GM12878 (cell line): Measurements from ENCODE around the gene SBDS. TPM values are rescaled to one million over a fixed set of nuclear protein-coding genes. Genes with fewer than 3 reads are reported as not detected.

Experiments
- ATAC-seq: fragments of 200-7000 bp; cut with Tn5 transposase; 3 replicates; pipeline ENCODE4 v1.9.1; 2020; ENCODE audit warnings: mild to moderate bottlenecking, moderate library complexity
- BruUV-seq: library from RNA; stranded (reverse); fragments of 400-500 nt; replicated peaks from 2 replicates; lab custom pipeline; 2021; lab: Mats Ljungman, UMichigan
- CTCF ChIA-PET: fragments of 300-600 bp; sonication (Branson Sonifier 250); formaldehyde crosslinking; extraction: SDS; loops from one replicate; lab custom pipeline; 2021; ENCODE audit warnings: inconsistent platforms; lab: Yijun Ruan, JAX
- POLR2A ChIA-PET: fragments of 350-600 bp; formaldehyde crosslinking; extraction: SDS; loops from one replicate; lab custom pipeline; 2021; ENCODE audit warnings: inconsistent platforms; lab: Charles Lee
- RAD21 ChIA-PET: fragments of 300-600 bp; sonication (Branson Sonifier 250); formaldehyde crosslinking; loops from one replicate; lab custom pipeline; 2023; ENCODE audit warnings: antibody characterized with exemption; ENCODE audit not compliant: unreplicated experiment; lab: Charles Lee
- SMC1A ChIA-PET: fragments of 300-600 bp; sonication (Branson Sonifier 250); formaldehyde crosslinking; loops from one replicate; lab custom pipeline; 2023; ENCODE audit not compliant: unreplicated experiment, uncharacterized antibody; lab: Charles Lee
- DNase-seq: peaks from one replicate; pipeline ENCODE4 v3.0.0-alpha.2; 2011; ENCODE audit warnings: low read depth, low spot score
- FAIRE-seq: peaks from 3 replicates; lab custom pipeline; 2011; peaks lifted over from hg19 to GRCh38; lab: Jason Lieb, UNC
- H2AFZ ChIP-seq: 2 replicates; pipeline ENCODE4 v1.6.0; 2011; ENCODE audit warnings: low read depth, low read length, control low read depth; ENCODE audit not compliant: control insufficient read depth
- H3K27ac ChIP-seq: 2 replicates; pipeline ENCODE4 v1.5.1; 2011; ENCODE audit warnings: control low read depth; ENCODE audit not compliant: control insufficient read depth, insufficient read depth
- H3K27me3 ChIP-seq, 2 experiments: replicated peaks in 1 of 2; 2 replicates each; pipeline versions ENCODE4 v1.6.0 to v1.6.1; 2011; ENCODE audit warnings: low read length in 1 of 2; ENCODE audit not compliant: control insufficient read depth in 2 of 2, insufficient read depth in 2 of 2
- H3K36me3 ChIP-seq, 2 experiments: 2 replicates each; pipeline ENCODE4 v1.5.1; 2011; ENCODE audit warnings: low read length in 1 of 2; ENCODE audit not compliant: control insufficient read depth in 2 of 2, insufficient read depth in 2 of 2
- H3K4me1 ChIP-seq: 2 replicates; pipeline ENCODE4 v1.6.1; 2011; ENCODE audit warnings: mild to moderate bottlenecking, low read length, moderate library complexity, mixed read lengths; ENCODE audit not compliant: control insufficient read depth, insufficient read depth
- H3K4me2 ChIP-seq: 2 replicates; pipeline ENCODE4 v1.6.0; 2011; ENCODE audit warnings: control low read depth; ENCODE audit not compliant: control insufficient read depth, insufficient read depth
- H3K4me3 ChIP-seq: fragments of 200-600 bp; sonication (generic); 2 replicates; pipeline ENCODE4 v1.5.1; 2016
- H3K79me2 ChIP-seq: 2 replicates; pipeline ENCODE4 v1.6.0; 2011; ENCODE audit warnings: low read length; ENCODE audit not compliant: control insufficient read depth, insufficient read depth
- H3K9ac ChIP-seq: 2 replicates; pipeline ENCODE4 v1.8.0; 2011; ENCODE audit warnings: low read length, control low read depth, mixed read lengths; ENCODE audit not compliant: control insufficient read depth, insufficient read depth
- H3K9me3 ChIP-seq: replicated peaks from 3 replicates; pipeline ENCODE4 v1.5.1; 2011; ENCODE audit warnings: mild to moderate bottlenecking, low read length; ENCODE audit not compliant: control insufficient read depth, insufficient read depth
- H4K20me1 ChIP-seq: 2 replicates; pipeline ENCODE4 v1.6.0; 2011; ENCODE audit not compliant: control insufficient read depth, insufficient read depth
- ASH2L ChIP-seq: fragments of 300-600, 200-600 bp; sonication (generic); IDR thresholded peaks from 2 replicates; pipeline ENCODE4 v1.6.1; 2017; ENCODE audit warnings: low read depth, mild to moderate bottlenecking, borderline replicate concordance
- BRCA1 ChIP-seq: IDR thresholded peaks from 2 replicates; pipeline ENCODE4 v1.6.1; 2011; ENCODE audit warnings: low read depth, low read length, improper control_type of control experiment
- GABPA ChIP-seq: IDR thresholded peaks from 2 replicates; pipeline ENCODE4 v1.6.1; 2014; ENCODE audit warnings: antibody characterized with exemption, low read depth, mild to moderate bottlenecking, inconsistent platforms
- HDAC2 ChIP-seq: fragments of 200-600 bp; sonication (generic); IDR thresholded peaks from 2 replicates; pipeline ENCODE4 v1.6.1; 2017
- KAT2A ChIP-seq: conservative IDR thresholded peaks from 2 replicates; pipeline ENCODE4 v1.6.1; 2011; ENCODE audit warnings: low read depth, low read length; ENCODE audit not compliant: control insufficient read depth
- POLR2AphosphoS2 ChIP-seq: IDR thresholded peaks from 2 replicates; pipeline ENCODE4 v1.6.1; 2011; ENCODE audit warnings: low read depth, mild to moderate bottlenecking, low read length, improper control_type of control experiment, moderate library complexity
- RAD51 ChIP-seq: fragments of 450-650 bp; IDR thresholded peaks from 2 replicates; pipeline ENCODE4 v1.6.1; 2016; ENCODE audit warnings: moderate library complexity, mild to moderate bottlenecking, inconsistent platforms
- RFX5 ChIP-seq: IDR thresholded peaks from 2 replicates; pipeline ENCODE4 v1.6.1; 2011; ENCODE audit warnings: low read depth, low read length, improper control_type of control experiment
- TCF7 ChIP-seq: IDR thresholded peaks from 2 replicates; pipeline ENCODE4 v1.6.1; 2014; ENCODE audit warnings: antibody characterized with exemption, borderline replicate concordance
- YY1 ChIP-seq: IDR thresholded peaks from 2 replicates; pipeline ENCODE4 v1.6.1; 2011; ENCODE audit warnings: low read depth, mild to moderate bottlenecking, low read length
- WGBS: methylation state at CpG from one replicate; pipeline ENCODE4 v1.1.6; 2016; ENCODE audit warnings: low lambda C conversion rate; ENCODE audit not compliant: insufficient replicate concordance, insufficient coverage; ENCODE audit errors: missing lambda C conversion rate; 5-methylcytosine and 5-hydroxymethylcytosine counted together
- in situ Hi-C: fragments of 300-500 bp; cut with MboI; formaldehyde crosslinking; loops from 9 replicates; pipeline ENCODE4 v1.14.3; 2018; ENCODE audit warnings: mixed read lengths
- intact Hi-C: fragments of 100-400 bp; cut with micrococcal nuclease; formaldehyde crosslinking; loops from one replicate; pipeline ENCODE4 v1.14.2; 2022; ENCODE audit not compliant: unreplicated experiment
- polyA plus RNA-seq, 11 experiments: library from polyadenylated mRNA; depleted of rRNA in 4 of 11; unstranded in 6 of 11; stranded (reverse) in 5 of 11; fragments of >200 nt; fragmentation: Nextera tagmentation in 4 of 11; fragmentation: Illumina TruSeq in 1 of 11; extraction: Ambion mirVana in 4 of 11; extraction: Trizol in 1 of 11; gene quantifications; 1 replicate in 1 of 11; 2 replicates in 10 of 11; pipeline versions ENCODE4 v1.2.1 to v1.2.3, GENCODE V29; 2011 to 2016; ENCODE audit warnings: inconsistent platforms in 2 of 11, missing spikeins in 2 of 11, low read depth in 1 of 11
- total RNA-seq, 4 experiments: library from RNA; depleted of rRNA in 3 of 4; stranded (reverse); fragments of >200 nt in 3 of 4; fragmentation: Illumina TruSeq in 1 of 4; extraction: Trizol in 1 of 4; gene quantifications; 2 replicates each; pipeline versions ENCODE4 v1.2.1 to v1.2.3, GENCODE V29; 2013 to 2021
- TF ChIP-seq, protein P1 (sequence below): fragments of 450-650 bp; IDR thresholded peaks from 2 replicates; pipeline ENCODE4 v1.6.1; 2017; ENCODE audit warnings: mild to moderate bottlenecking, moderate library complexity

The SBDS gene
- total and polyA plus RNA-seq, 10 of the 15 experiments (the other 5 are each of a cell fraction or from before 2014, with no cell fraction given): 22.4 to 63.0 (median 32.8) TPM

DNA sequence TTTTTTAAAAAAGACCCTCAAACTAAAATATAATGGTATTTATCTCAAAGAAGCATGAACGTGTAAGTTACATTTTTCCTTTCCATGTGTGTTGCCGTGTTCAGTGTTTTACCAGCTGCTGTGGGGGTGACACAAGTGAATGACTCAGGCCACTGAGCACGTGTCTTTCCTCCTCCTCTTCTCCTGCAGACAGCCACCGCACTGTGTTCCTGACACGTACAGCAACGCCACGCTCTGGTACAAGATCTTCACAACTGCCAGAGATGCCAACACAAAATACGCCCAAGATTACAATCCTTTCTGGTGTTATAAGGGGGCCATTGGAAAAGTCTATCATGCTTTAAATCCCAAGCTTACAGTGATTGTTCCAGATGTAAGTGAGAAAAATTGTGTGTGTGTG is 44.6 kb downstream of the SBDS start (continued):
- TF ChIP-seq HDAC2: no peak
- no peak for TF ChIP-seq ASH2L
- TF ChIP-seq, protein P1, sequence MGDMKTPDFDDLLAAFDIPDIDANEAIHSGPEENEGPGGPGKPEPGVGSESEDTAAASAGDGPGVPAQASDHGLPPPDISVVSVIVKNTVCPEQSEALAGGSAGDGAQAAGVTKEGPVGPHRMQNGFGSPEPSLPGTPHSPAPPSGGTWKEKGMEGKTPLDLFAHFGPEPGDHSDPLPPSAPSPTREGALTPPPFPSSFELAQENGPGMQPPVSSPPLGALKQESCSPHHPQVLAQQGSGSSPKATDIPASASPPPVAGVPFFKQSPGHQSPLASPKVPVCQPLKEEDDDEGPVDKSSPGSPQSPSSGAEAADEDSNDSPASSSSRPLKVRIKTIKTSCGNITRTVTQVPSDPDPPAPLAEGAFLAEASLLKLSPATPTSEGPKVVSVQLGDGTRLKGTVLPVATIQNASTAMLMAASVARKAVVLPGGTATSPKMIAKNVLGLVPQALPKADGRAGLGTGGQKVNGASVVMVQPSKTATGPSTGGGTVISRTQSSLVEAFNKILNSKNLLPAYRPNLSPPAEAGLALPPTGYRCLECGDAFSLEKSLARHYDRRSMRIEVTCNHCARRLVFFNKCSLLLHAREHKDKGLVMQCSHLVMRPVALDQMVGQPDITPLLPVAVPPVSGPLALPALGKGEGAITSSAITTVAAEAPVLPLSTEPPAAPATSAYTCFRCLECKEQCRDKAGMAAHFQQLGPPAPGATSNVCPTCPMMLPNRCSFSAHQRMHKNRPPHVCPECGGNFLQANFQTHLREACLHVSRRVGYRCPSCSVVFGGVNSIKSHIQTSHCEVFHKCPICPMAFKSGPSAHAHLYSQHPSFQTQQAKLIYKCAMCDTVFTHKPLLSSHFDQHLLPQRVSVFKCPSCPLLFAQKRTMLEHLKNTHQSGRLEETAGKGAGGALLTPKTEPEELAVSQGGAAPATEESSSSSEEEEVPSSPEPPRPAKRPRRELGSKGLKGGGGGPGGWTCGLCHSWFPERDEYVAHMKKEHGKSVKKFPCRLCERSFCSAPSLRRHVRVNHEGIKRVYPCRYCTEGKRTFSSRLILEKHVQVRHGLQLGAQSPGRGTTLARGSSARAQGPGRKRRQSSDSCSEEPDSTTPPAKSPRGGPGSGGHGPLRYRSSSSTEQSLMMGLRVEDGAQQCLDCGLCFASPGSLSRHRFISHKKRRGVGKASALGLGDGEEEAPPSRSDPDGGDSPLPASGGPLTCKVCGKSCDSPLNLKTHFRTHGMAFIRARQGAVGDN: no peak
- TF ChIP-seq RFX5: no peak
- TF ChIP-seq BRCA1: no peak

DNA sequence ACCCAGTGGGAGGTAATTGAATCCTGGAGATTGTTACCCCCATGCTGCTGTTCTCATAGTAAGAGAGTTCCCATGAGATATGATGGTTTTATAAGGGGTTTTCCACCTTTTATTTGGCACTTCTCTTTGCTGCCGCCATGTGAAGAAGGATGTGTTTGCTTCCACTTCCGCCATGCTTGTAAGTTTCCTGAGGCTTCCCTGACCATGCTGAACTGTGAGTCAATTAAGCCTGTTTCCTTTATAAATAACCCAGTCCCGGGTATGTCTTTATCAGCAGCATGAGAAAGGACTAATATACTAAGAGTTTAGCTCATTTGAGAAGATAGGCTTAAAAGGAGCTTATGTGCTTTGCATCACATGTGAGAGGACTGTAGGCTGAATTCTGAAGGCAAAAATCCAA is 45.1 kb downstream of the SBDS start:
- ChIA-PET SMC1A (no interaction called here), CTCF (no interaction called here), POLR2A (no interaction called here), RAD21 (no interaction called here)
- BruUV-seq: no TSS peak
- no peak overlapping the region for H3K4me2 ChIP-seq
- DNase-seq: no peak
- H3K27me3 ChIP-seq: no peaks in the 10 kb centered on the region
- H3K36me3 ChIP-seq: peaks cover 24 to 25% of the 10 kb centered on the region in 2 experiments
- in situ Hi-C loops (no loop called here), intact Hi-C loops (no loop called here)
- H3K9me3 ChIP-seq: no peaks in the 10 kb centered on the region
- H3K27ac ChIP-seq: no peak overlapping the region
- no peaks in the 10 kb centered on the region for H3K79me2 ChIP-seq
- no peak overlapping the region for H2AFZ ChIP-seq
- no peak for FAIRE-seq
- no peak for ATAC-seq
- no peak overlapping the region for H3K9ac ChIP-seq
- no peaks in the 10 kb centered on the region; the same call in 1 of the 2 replicates for H4K20me1 ChIP-seq
- TF ChIP-seq ASH2L (no peak), GABPA (no peak), POLR2AphosphoS2 (no peak), RAD51 (no peak), KAT2A (no peak), YY1 (no peak), TCF7 (no peak)
- 59% methylated on average over 3 of the region's 3 CpGs for WGBS
- no peak overlapping the region for H3K4me3 ChIP-seq
- no peaks in the 10 kb centered on the region for H3K4me1 ChIP-seq
